ENCODE data around the gene ILDR2. TPM values are rescaled to one million over a fixed set of nuclear protein-coding genes. Genes with fewer than 3 reads are reported as not detected.

Gene ILDR2
- total and polyA plus RNA-seq, 2 experiments from 2014 or later: not detected

DNA sequence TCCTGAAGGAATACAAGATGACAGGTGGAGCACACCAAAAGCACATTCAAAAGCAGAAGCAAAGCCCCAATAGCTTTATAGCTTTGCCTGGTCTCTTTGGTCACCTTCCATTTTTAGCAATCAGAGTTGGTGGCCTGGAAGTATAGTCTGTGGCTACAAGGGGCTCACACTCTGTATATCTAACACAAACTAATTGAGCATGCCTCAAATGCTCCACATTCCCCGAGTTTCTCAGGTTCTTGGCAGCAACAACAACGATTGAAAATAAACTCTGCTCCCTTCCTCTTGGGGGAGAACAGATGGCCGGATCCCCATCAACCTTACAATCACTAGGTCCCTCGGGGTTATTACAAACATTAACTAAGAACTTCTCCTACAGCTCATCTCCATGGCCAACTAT is 74.4 kb downstream of the ILDR2 start:
- H3K4me2 ChIP-seq (ENCODE audit: unreplicated experiment): no peak overlapping the region
- in situ Hi-C loops (cut with MboI): no loop called here
- H4K20me1 ChIP-seq (ENCODE audit: insufficient read depth): no peaks in the 10 kb centered on the region
- no peaks in the 10 kb centered on the region for H3K27me3 ChIP-seq (replicated peaks; ENCODE audit: insufficient read depth)
- H3K9ac ChIP-seq: no peak overlapping the region
- H3K27ac ChIP-seq: no peak overlapping the region
- H3K9me2 ChIP-seq (ENCODE audit: insufficient read depth): no peaks in the 10 kb centered on the region
- DNase-seq: no peak
- no peaks in the 10 kb centered on the region for H3K9me3 ChIP-seq (ENCODE audit: low read depth)
- no peak overlapping the region for H3K4me3 ChIP-seq
- TF ChIP-seq EZH2phosphoT487 (IDR thresholded peaks at IDR 0.05; ENCODE audit: insufficient read depth, low read depth) (no peak), EZH2 (IDR thresholded peaks at IDR 0.05; ENCODE audit: insufficient read depth, poor library complexity, severe bottlenecking) (no peak)
- no peaks in the 10 kb centered on the region for H3K36me3 ChIP-seq (ENCODE audit: low read depth)
- 13 to 19% methylated on average over 4 of the region's 4 CpGs for WGBS, 2 experiments (ENCODE audit: low coverage in 1 of 2, low lambda C conversion rate in 2 of 2, missing lambda C conversion rate in 2 of 2)
- no peaks in the 10 kb centered on the region for H3K79me2 ChIP-seq (ENCODE audit: insufficient read depth)
- H3K4me1 ChIP-seq (ENCODE audit: insufficient read depth): peaks cover 6% of the 10 kb centered on the region; the same call in 1 of the 2 replicates
- H2AFZ ChIP-seq: no peak overlapping the region
- H3F3A ChIP-seq (ENCODE audit: insufficient read depth): 0 out of 2 replicates have a peak, but pooled peaks cover 5% of the 10 kb centered on the region

DNA sequence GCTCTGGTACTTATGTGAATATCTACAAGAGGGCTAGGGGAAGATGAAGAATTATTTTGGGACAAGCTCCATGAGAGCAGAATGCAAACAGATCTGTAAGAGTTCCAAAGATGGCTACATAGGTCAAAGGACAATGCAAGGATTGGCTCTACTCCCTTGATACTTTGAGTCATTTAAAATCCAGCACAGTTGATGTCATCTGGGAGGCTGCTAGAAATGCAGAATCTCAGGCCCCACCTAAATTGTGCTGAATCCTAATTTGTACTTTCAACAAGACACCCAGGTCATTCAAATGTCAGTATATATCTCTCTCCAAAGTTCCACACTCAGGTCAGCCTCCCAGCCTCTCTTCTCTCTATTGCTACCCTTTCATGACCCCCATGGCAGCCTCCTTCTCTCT is 75.6 kb downstream of the ILDR2 start:
- no peak for TF ChIP-seq EZH2 (IDR thresholded peaks at IDR 0.05; ENCODE audit: insufficient read depth, poor library complexity, severe bottlenecking)
- no peaks in the 10 kb centered on the region for H3K9me3 ChIP-seq (ENCODE audit: low read depth)
- H3K4me3 ChIP-seq: no peak overlapping the region
- no peaks in the 10 kb centered on the region for H3K9me2 ChIP-seq (ENCODE audit: insufficient read depth)
- H3K79me2 ChIP-seq (ENCODE audit: insufficient read depth): no peaks in the 10 kb centered on the region
- in situ Hi-C loops (cut with MboI): no loop called here
- DNase-seq: no peak
- peaks cover 7% of the 10 kb centered on the region; the same call in 1 of the 2 replicates for H3K27me3 ChIP-seq (replicated peaks; ENCODE audit: insufficient read depth)
- H3K4me2 ChIP-seq (ENCODE audit: unreplicated experiment): no peak overlapping the region
- no peak overlapping the region for H3K27ac ChIP-seq
- H3K9ac ChIP-seq: no peak overlapping the region
- no peaks in the 10 kb centered on the region for H3K4me1 ChIP-seq (ENCODE audit: insufficient read depth)
- no peaks in the 10 kb centered on the region for H3K36me3 ChIP-seq (ENCODE audit: low read depth)
- H4K20me1 ChIP-seq (ENCODE audit: insufficient read depth): no peaks in the 10 kb centered on the region
- no peaks in the 10 kb centered on the region for H3F3A ChIP-seq (ENCODE audit: insufficient read depth)
- H2AFZ ChIP-seq: no peak overlapping the region

DNA sequence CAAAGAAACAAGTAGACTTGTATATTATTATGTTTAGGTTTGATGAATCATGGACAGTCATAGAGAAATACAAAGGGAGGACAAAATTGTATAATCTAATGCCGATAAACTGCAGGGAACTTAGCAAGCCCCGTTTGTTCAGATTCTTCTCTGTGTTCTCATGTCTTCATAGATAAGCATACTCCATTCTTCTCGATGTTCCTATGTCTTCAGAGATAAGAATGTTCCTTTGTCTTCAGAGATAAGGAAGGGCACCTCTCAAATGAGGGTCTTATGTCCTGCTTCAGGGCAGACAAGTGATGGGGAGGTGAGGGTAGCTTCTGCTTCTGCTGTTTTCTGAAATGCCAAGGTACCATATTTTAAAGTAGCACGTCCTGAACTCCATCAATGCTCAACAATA is 79.6 kb downstream of the ILDR2 start:
- no peak overlapping the region for H3K4me3 ChIP-seq
- H3K79me2 ChIP-seq (ENCODE audit: insufficient read depth): no peaks in the 10 kb centered on the region
- H2AFZ ChIP-seq: no peak overlapping the region
- DNase-seq: no peak
- no peaks in the 10 kb centered on the region for H3K9me3 ChIP-seq (ENCODE audit: low read depth)
- H3K4me1 ChIP-seq (ENCODE audit: insufficient read depth): no peaks in the 10 kb centered on the region
- H3K9me2 ChIP-seq (ENCODE audit: insufficient read depth): no peaks in the 10 kb centered on the region
- no peak overlapping the region for H3K4me2 ChIP-seq (ENCODE audit: unreplicated experiment)
- H3K27ac ChIP-seq: no peak overlapping the region
- 25 to 29% methylated on average over 4 of the region's 4 CpGs for WGBS, 2 experiments (ENCODE audit: low coverage in 1 of 2, low lambda C conversion rate in 2 of 2, missing lambda C conversion rate in 2 of 2)
- TF ChIP-seq EZH2 (IDR thresholded peaks at IDR 0.05; ENCODE audit: insufficient read depth, poor library complexity, severe bottlenecking) (no peak), EZH2phosphoT487 (IDR thresholded peaks at IDR 0.05; ENCODE audit: insufficient read depth, low read depth) (no peak)
- no peaks in the 10 kb centered on the region for H4K20me1 ChIP-seq (ENCODE audit: insufficient read depth)
- in situ Hi-C loops (cut with MboI): no loop called here
- H3K27me3 ChIP-seq (replicated peaks; ENCODE audit: insufficient read depth): peaks cover 20% of the 10 kb centered on the region; the same call in 1 of the 2 replicates
- no peaks in the 10 kb centered on the region for H3F3A ChIP-seq (ENCODE audit: insufficient read depth)
- H3K36me3 ChIP-seq (ENCODE audit: low read depth): no peaks in the 10 kb centered on the region
- H3K9ac ChIP-seq: no peak overlapping the region

DNA sequence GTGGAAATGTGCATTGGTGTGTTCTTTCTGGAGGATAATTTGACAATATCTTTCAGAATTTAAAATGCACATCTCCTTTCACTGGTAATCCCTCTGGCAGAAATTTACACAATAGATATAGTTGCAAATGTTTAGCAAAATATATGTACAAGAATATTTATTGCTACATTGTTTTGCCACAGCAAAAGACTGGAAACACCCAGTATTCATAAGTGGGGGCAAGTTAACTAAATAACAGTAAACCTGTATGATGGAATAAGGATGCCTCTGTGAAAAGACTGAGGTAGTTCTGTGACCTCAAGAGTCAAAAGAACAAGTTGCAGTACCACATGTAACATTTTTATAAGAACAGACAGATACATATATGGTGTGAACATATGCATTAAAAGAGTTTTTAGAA is 85.6 kb downstream of the ILDR2 start:
- no peaks in the 10 kb centered on the region for H3F3A ChIP-seq (ENCODE audit: insufficient read depth)
- TF ChIP-seq EZH2 (IDR thresholded peaks at IDR 0.05; ENCODE audit: insufficient read depth, poor library complexity, severe bottlenecking): no peak
- no peak for TF ChIP-seq EZH2phosphoT487 (IDR thresholded peaks at IDR 0.05; ENCODE audit: insufficient read depth, low read depth)
- H3K27ac ChIP-seq: no peak overlapping the region
- no peaks in the 10 kb centered on the region for H3K36me3 ChIP-seq (ENCODE audit: low read depth)
- no peak overlapping the region for H3K4me3 ChIP-seq
- no peaks in the 10 kb centered on the region for H3K4me1 ChIP-seq (ENCODE audit: insufficient read depth)
- H3K79me2 ChIP-seq (ENCODE audit: insufficient read depth): no peaks in the 10 kb centered on the region
- H3K9ac ChIP-seq: no peak overlapping the region
- H3K27me3 ChIP-seq (replicated peaks; ENCODE audit: insufficient read depth): peaks cover 35% of the 10 kb centered on the region
- H3K9me2 ChIP-seq (ENCODE audit: insufficient read depth): no peaks in the 10 kb centered on the region
- no peaks in the 10 kb centered on the region for H3K9me3 ChIP-seq (ENCODE audit: low read depth)
- H2AFZ ChIP-seq: no peak overlapping the region
- no peak overlapping the region for H3K4me2 ChIP-seq (ENCODE audit: unreplicated experiment)
- DNase-seq: no peak
- no peaks in the 10 kb centered on the region for H4K20me1 ChIP-seq (ENCODE audit: insufficient read depth)
- in situ Hi-C loops (cut with MboI): no loop called here

DNA sequence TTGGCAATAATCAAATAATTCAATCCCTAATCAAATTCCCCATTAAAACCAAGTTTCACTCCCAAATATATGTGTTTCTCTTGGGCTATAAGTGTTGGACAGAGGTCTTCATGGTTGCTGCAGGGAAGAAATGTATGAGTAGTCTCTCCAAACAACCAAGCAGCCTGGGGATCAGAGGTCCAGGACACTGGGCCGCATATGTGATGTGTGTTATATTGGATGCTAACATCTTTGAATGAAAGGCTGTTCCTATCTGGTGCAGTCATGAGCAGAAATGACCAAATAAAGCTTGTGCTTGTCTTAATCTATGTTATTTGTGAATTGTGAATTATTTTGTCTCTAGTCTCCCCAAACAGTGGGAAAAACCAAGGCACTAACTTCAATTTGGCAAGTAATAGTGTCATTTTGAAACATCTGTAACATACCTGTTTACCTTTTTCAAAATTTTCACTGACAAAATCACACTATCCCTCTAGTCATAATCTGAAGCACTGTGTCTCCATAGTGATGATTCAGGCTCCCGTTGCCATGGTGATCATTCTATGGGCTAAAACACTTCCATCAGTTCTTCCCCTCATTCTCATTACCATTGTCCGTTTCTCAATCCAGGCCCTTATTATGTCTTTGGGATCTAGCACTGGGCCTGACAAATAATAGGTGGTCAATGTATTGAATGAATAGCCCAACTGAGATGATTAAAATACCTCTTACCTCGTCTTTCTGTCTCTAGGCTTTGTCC is 86.8 kb downstream of the ILDR2 start:
- H3K4me1 ChIP-seq (ENCODE audit: insufficient read depth): no peaks in the 10 kb centered on the region
- no peak overlapping the region for H2AFZ ChIP-seq
- no peaks in the 10 kb centered on the region for H4K20me1 ChIP-seq (ENCODE audit: insufficient read depth)
- no peak for TF ChIP-seq EZH2 (IDR thresholded peaks at IDR 0.05; ENCODE audit: insufficient read depth, poor library complexity, severe bottlenecking)
- TF ChIP-seq EZH2phosphoT487 (IDR thresholded peaks at IDR 0.05; ENCODE audit: insufficient read depth, low read depth): no peak
- no peak overlapping the region for H3K4me2 ChIP-seq (ENCODE audit: unreplicated experiment)
- no peaks in the 10 kb centered on the region for H3K9me2 ChIP-seq (ENCODE audit: insufficient read depth)
- WGBS, 2 experiments (ENCODE audit: low coverage in 1 of 2, low lambda C conversion rate in 2 of 2, missing lambda C conversion rate in 2 of 2): 44 to 51% methylated on average over 4 of the region's 4 CpGs
- H3K9ac ChIP-seq: no peak overlapping the region
- no peak overlapping the region for H3K27ac ChIP-seq
- H3K79me2 ChIP-seq (ENCODE audit: insufficient read depth): no peaks in the 10 kb centered on the region
- in situ Hi-C loops (cut with MboI): no loop called here
- no peak overlapping the region for H3K4me3 ChIP-seq
- no peaks in the 10 kb centered on the region for H3K36me3 ChIP-seq (ENCODE audit: low read depth)
- H3K9me3 ChIP-seq (ENCODE audit: low read depth): no peaks in the 10 kb centered on the region
- DNase-seq: no peak
- peaks cover 39% of the 10 kb centered on the region for H3K27me3 ChIP-seq (replicated peaks; ENCODE audit: insufficient read depth)
- H3F3A ChIP-seq (ENCODE audit: insufficient read depth): no peaks in the 10 kb centered on the region

Measured in GM23248 (cell line).